Nephron (organoid): ENCODE measurements around the gene METTL6.
"Not testable (repeated sequence)": the region's sequence is repeated elsewhere in the genome, so short reads cannot be mapped to it uniquely, and the experiment has no call there.

Source experiments
- H3K27ac Mint-ChIP-seq, 3 experiments: 2 replicates each; pipeline ENCODE4 v1.8.0; 2020; ENCODE audit warnings: mixed read lengths in 3 of 3, mild to moderate bottlenecking in 2 of 3, moderate library complexity in 1 of 3
- H3K27me3 Mint-ChIP-seq: 2 replicates; pipeline ENCODE4 v1.8.0; 2021; ENCODE audit warnings: low read depth, mild to moderate bottlenecking, moderate library complexity, mixed read lengths
- H3K36me3 Mint-ChIP-seq: 2 replicates; pipeline ENCODE4 v1.8.0; 2020; ENCODE audit warnings: low read depth, mixed read lengths
- H3K4me1 Mint-ChIP-seq: 2 replicates; pipeline ENCODE4 v1.8.0; 2020; ENCODE audit warnings: mixed read lengths
- H3K4me3 Mint-ChIP-seq, 3 experiments: 2 replicates each; pipeline ENCODE4 v1.8.0; 2020; ENCODE audit warnings: mild to moderate bottlenecking in 3 of 3, mixed read lengths in 3 of 3, moderate library complexity in 2 of 3
- H3K9me3 Mint-ChIP-seq: 2 replicates; pipeline ENCODE4 v1.8.0; 2020; ENCODE audit warnings: mixed read lengths
- CTCF ChIP-seq, 3 experiments: fragments of 200-600 bp; sonication (generic); IDR thresholded peaks; one replicate each; pipeline ENCODE4 v1.5.0; 2021; ENCODE audit warnings: antibody characterized with exemption in 3 of 3; ENCODE audit not compliant: unreplicated experiment in 3 of 3

The METTL6 gene

GRCh38 chr3:15467227-15468181 lies 40.2 kb upstream of the METTL6 start:
- H3K4me3 Mint-ChIP-seq, result no peak overlapping the region
- no peak for TF ChIP-seq CTCF (IDR thresholded peaks at IDR 0.05; ENCODE audit: unreplicated experiment in 3 of 3)
- H3K4me1 Mint-ChIP-seq, result peaks cover 5% of the 10 kb centered on the region
- no peak overlapping the region for H3K27ac Mint-ChIP-seq
- H3K27me3 Mint-ChIP-seq, result peaks cover 2% of the 10 kb centered on the region
- peaks cover 21% of the 10 kb centered on the region for H3K36me3 Mint-ChIP-seq
- no peaks in the 10 kb centered on the region for H3K9me3 Mint-ChIP-seq

- Mint-ChIP-seq H3K9me3 (no peaks in the 10 kb centered on the region), H3K27ac (no peak overlapping the region), H3K4me3 (no peak overlapping the region), H3K4me1 (peaks cover 5% of the 10 kb centered on the region), H3K27me3 (peaks cover 3% of the 10 kb centered on the region), H3K36me3 (peaks cover 22% of the 10 kb centered on the region)
- TF ChIP-seq CTCF (IDR thresholded peaks at IDR 0.05; ENCODE audit: unreplicated experiment in 3 of 3), result no peak
These were observed 38.7 kb upstream of the METTL6 start for GRCh38 chr3:15465876-15466585.

GRCh38 chr3:15462451-15462850 lies 35.1 kb upstream of the METTL6 start:
- Mint-ChIP-seq H3K36me3 (peaks cover 31% of the 10 kb centered on the region), H3K27ac (no peak overlapping the region), H3K4me3 (no peak overlapping the region), H3K27me3 (peaks cover 3% of the 10 kb centered on the region), H3K9me3 (no peaks in the 10 kb centered on the region), H3K4me1 (peaks cover under 1% of the 10 kb centered on the region)
- TF ChIP-seq CTCF (IDR thresholded peaks at IDR 0.05; ENCODE audit: unreplicated experiment in 3 of 3), result no peak

GRCh38 chr3:15460891-15461531 lies 33.7 kb upstream of the METTL6 start:
- no peak for TF ChIP-seq CTCF (IDR thresholded peaks at IDR 0.05; ENCODE audit: unreplicated experiment in 3 of 3)
- Mint-ChIP-seq H3K9me3 (no peaks in the 10 kb centered on the region), H3K36me3 (peaks cover 31% of the 10 kb centered on the region), H3K4me3 (no peak overlapping the region), H3K27ac (no peak overlapping the region), H3K27me3 (peaks cover 3% of the 10 kb centered on the region), H3K4me1 (no peaks in the 10 kb centered on the region)

- H3K27me3 Mint-ChIP-seq, result peaks cover 3% of the 10 kb centered on the region
- no peak for TF ChIP-seq CTCF (IDR thresholded peaks at IDR 0.05; ENCODE audit: unreplicated experiment in 3 of 3)
- H3K9me3 Mint-ChIP-seq, result no peaks in the 10 kb centered on the region
- H3K27ac Mint-ChIP-seq, result no peak overlapping the region
- H3K4me1 Mint-ChIP-seq, result no peaks in the 10 kb centered on the region
- no peak overlapping the region for H3K4me3 Mint-ChIP-seq
- peaks cover 23% of the 10 kb centered on the region for H3K36me3 Mint-ChIP-seq
These were observed 31.0 kb upstream of the METTL6 start for GRCh38 chr3:15458212-15458780.

GRCh38 chr3:15456915-15457314 lies 29.6 kb upstream of the METTL6 start:
- H3K4me1 Mint-ChIP-seq, H3K4me3 Mint-ChIP-seq, H3K27ac Mint-ChIP-seq, H3K27me3 Mint-ChIP-seq, H3K9me3 Mint-ChIP-seq: not testable (repeated sequence)
- H3K36me3 Mint-ChIP-seq, result peaks cover 22% of the 10 kb centered on the region
